Panc1 (cell line): ENCODE results near the gene EPN2. TPM values are rescaled to one million over a fixed set of nuclear protein-coding genes. Genes with fewer than 3 reads are reported as not detected.

Experiments
- ATAC-seq: fragments of 200-7000 bp; cut with Tn5 transposase; 2 replicates; pipeline ENCODE4 v1.9.1; 2020; ENCODE audit warnings: mild to moderate bottlenecking, moderate library complexity
- BruUV-seq: library from RNA; stranded (reverse); fragments of 400-500 nt; replicated peaks from 2 replicates; lab custom pipeline; 2021; lab: Mats Ljungman, UMichigan
- CTCF ChIA-PET: fragments of 300-600 bp; sonication (Branson Sonifier 250); formaldehyde crosslinking; loops from one replicate; lab custom pipeline; 2022; ENCODE audit warnings: antibody characterized with exemption; lab: Charles Lee
- POLR2A ChIA-PET: fragments of 300-600 bp; sonication (Branson Sonifier 250); formaldehyde crosslinking; loops from one replicate; lab custom pipeline; 2022; ENCODE audit warnings: antibody characterized with exemption; lab: Charles Lee
- DNase-seq: peaks from one replicate; pipeline ENCODE4 v3.0.0-alpha.2; 2010; ENCODE audit warnings: low read depth, low spot score
- H3K27ac ChIP-seq: 2 replicates; pipeline ENCODE4 v1.5.1; 2011; ENCODE audit warnings: mild to moderate bottlenecking, low read length, inconsistent platforms
- H3K27me3 ChIP-seq: fragments of 200-500 bp; sonication (Bioruptor generic); 2 replicates; pipeline ENCODE4 v1.6.0; 2014; ENCODE audit warnings: low read length, inconsistent platforms; ENCODE audit not compliant: control insufficient read depth, insufficient read depth
- H3K36me3 ChIP-seq: fragments of 200-500 bp; sonication (Bioruptor generic); 2 replicates; pipeline ENCODE4 v1.5.1; 2014; ENCODE audit warnings: inconsistent platforms, mild to moderate bottlenecking, low read length, moderate library complexity; ENCODE audit not compliant: control insufficient read depth, insufficient read depth
- H3K4me1 ChIP-seq: 2 replicates; pipeline ENCODE4 v1.5.1; 2011; ENCODE audit warnings: inconsistent platforms, mild to moderate bottlenecking, low read length, moderate library complexity; ENCODE audit not compliant: control insufficient read depth, insufficient read depth
- H3K4me3 ChIP-seq, 2 experiments: 2 replicates each; pipeline ENCODE4 v1.5.1; 2011 to 2012; ENCODE audit warnings: low read depth in 2 of 2, low read length in 2 of 2, mild to moderate bottlenecking in 2 of 2, inconsistent platforms in 1 of 2, moderate library complexity in 1 of 2
- H3K9me3 ChIP-seq: fragments of 200-500 bp; sonication (Bioruptor generic); 2 replicates; pipeline ENCODE4 v1.5.1; 2014; ENCODE audit warnings: low read depth, mild to moderate bottlenecking, inconsistent platforms, low read length, moderate library complexity; ENCODE audit not compliant: control insufficient read depth, insufficient read depth
- POLR2AphosphoS5 ChIP-seq: IDR thresholded peaks from 2 replicates; pipeline ENCODE4 v1.6.1; 2012; ENCODE audit warnings: mild to moderate bottlenecking, low read depth, low read length, moderate library complexity
- REST ChIP-seq, 2 experiments: IDR thresholded peaks; 2 replicates each; pipeline ENCODE4 v1.6.1; 2011 to 2012; ENCODE audit warnings: low read depth in 2 of 2, control low read depth in 1 of 2, low read length in 1 of 2, mild to moderate bottlenecking in 1 of 2, moderate library complexity in 1 of 2; ENCODE audit not compliant: insufficient read depth in 1 of 2
- SIN3A ChIP-seq: IDR thresholded peaks from 2 replicates; pipeline ENCODE4 v1.6.1; 2012; ENCODE audit warnings: low read depth, mild to moderate bottlenecking, low read length, moderate library complexity, borderline replicate concordance; ENCODE audit not compliant: insufficient read depth
- TCF7L2 ChIP-seq: IDR thresholded peaks from 2 replicates; pipeline ENCODE4 v1.6.1; 2011; ENCODE audit warnings: mild to moderate bottlenecking, low read depth, low read length, inconsistent platforms
- in situ Hi-C: cut with HindIII; loops from 2 replicates; pipeline ENCODE4 v1.10.0; 2016; ENCODE audit warnings: low sequenced_read_pairs, low pct_unique_long_range_greater_than_20kb
- intact Hi-C: fragments of 100-400 bp; cut with micrococcal nuclease; formaldehyde crosslinking; loops from one replicate; pipeline ENCODE4 v1.10.0; 2022; ENCODE audit not compliant: unreplicated experiment
- total RNA-seq: library from RNA; stranded (reverse); gene quantifications from one replicate; pipeline ENCODE4 v1.2.1, GENCODE V29; 2021; ENCODE audit not compliant: unreplicated experiment
- TF ChIP-seq, protein P1 (sequence below): fragments of 450-650 bp; IDR thresholded peaks from 2 replicates; pipeline ENCODE4 v1.5.1; 2017; ENCODE audit warnings: mild to moderate bottlenecking

EPN2 gene
- total RNA-seq, 1 experiment from 2014 or later: 35.0 TPM

- in situ Hi-C loops (no loop called here), intact Hi-C loops (no loop called here)
- no peak for TF ChIP-seq REST (IDR thresholded peaks at IDR 0.05; ENCODE audit: insufficient read depth in 1 of 2, low read depth in 2 of 2, low read length in 1 of 2)
- no peak for TF ChIP-seq SIN3A
- no peak for TF ChIP-seq TCF7L2
- TF ChIP-seq, protein P1, sequence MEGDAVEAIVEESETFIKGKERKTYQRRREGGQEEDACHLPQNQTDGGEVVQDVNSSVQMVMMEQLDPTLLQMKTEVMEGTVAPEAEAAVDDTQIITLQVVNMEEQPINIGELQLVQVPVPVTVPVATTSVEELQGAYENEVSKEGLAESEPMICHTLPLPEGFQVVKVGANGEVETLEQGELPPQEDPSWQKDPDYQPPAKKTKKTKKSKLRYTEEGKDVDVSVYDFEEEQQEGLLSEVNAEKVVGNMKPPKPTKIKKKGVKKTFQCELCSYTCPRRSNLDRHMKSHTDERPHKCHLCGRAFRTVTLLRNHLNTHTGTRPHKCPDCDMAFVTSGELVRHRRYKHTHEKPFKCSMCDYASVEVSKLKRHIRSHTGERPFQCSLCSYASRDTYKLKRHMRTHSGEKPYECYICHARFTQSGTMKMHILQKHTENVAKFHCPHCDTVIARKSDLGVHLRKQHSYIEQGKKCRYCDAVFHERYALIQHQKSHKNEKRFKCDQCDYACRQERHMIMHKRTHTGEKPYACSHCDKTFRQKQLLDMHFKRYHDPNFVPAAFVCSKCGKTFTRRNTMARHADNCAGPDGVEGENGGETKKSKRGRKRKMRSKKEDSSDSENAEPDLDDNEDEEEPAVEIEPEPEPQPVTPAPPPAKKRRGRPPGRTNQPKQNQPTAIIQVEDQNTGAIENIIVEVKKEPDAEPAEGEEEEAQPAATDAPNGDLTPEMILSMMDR: no peak
- Histone ChIP-seq H3K4me3 (no peak overlapping the region), H3K9me3 (no peaks in the 10 kb centered on the region), H3K27ac (no peak overlapping the region), H3K27me3 (no peaks in the 10 kb centered on the region), H3K36me3 (no peaks in the 10 kb centered on the region), H3K4me1 (no peaks in the 10 kb centered on the region)
- no peak for ATAC-seq
- CTCF ChIA-PET: no interaction called here
- no peak for DNase-seq
- POLR2A ChIA-PET: no interaction called here
- no TSS peak for BruUV-seq
Measured at GRCh38 chr17:19304751-19305150, 67.6 kb downstream of the EPN2 start.

- POLR2A ChIA-PET: no interaction called here
- intact Hi-C loops: no loop called here
- no peak for TF ChIP-seq SIN3A
- TF ChIP-seq, protein P1: no peak
- no peak for TF ChIP-seq POLR2AphosphoS5
- TF ChIP-seq REST (IDR thresholded peaks at IDR 0.05; ENCODE audit: insufficient read depth in 1 of 2, low read depth in 2 of 2, low read length in 1 of 2): no peak
- no peak for TF ChIP-seq TCF7L2
Measured at GRCh38 chr17:19305256-19305655, 68.1 kb downstream of the EPN2 start.

More at GRCh38 chr17:19305256-19305655, 68.1 kb downstream of the EPN2 start:
- no peaks in the 10 kb centered on the region for H3K27me3 ChIP-seq
- no peak for DNase-seq
- no TSS peak for BruUV-seq
- no peaks in the 10 kb centered on the region for H3K36me3 ChIP-seq
- H3K9me3 ChIP-seq: no peaks in the 10 kb centered on the region
- CTCF ChIA-PET: no interaction called here
- H3K4me3 ChIP-seq: no peak overlapping the region
- in situ Hi-C loops: no loop called here
- no peaks in the 10 kb centered on the region for H3K4me1 ChIP-seq
- ATAC-seq: no peak
- H3K27ac ChIP-seq: no peak overlapping the region
